GM19468 (cell line): ENCODE data around the gene STKLD1.
"Not testable (repeated sequence)": the region's sequence is repeated elsewhere in the genome, so short reads cannot be mapped to it uniquely, and the experiment has no call there.

Source experiments
- ATAC-seq: cut with Tn5 transposase; IDR thresholded peaks from one replicate; pipeline ENCODE4 v1.9.1; 2021; ENCODE audit warnings: mild to moderate bottlenecking, moderate library complexity, moderate number of reproducible peaks; ENCODE audit not compliant: unreplicated experiment; ENCODE audit errors: extremely low read depth

The STKLD1 gene

DNA sequence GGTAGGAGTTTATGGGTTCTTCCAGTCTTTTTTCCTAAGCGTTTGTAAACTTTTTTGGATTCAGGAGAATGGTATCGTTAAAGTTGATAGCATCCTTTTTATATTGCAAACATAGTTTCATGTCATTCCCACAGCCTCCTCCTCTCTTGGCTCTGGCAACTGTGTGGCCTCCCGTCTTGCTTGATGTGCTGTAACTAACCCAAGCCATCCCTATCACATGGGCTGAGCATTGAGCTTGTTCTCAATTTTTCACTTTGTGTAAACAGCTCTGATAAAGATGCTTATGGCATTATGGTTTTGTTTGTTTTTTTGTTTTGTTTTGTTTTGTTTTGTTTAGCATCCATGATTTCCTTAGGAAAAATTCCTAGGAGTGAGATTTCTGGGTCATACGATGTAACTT lies 4.6 kb downstream of the STKLD1 start:
- no peak for ATAC-seq

DNA sequence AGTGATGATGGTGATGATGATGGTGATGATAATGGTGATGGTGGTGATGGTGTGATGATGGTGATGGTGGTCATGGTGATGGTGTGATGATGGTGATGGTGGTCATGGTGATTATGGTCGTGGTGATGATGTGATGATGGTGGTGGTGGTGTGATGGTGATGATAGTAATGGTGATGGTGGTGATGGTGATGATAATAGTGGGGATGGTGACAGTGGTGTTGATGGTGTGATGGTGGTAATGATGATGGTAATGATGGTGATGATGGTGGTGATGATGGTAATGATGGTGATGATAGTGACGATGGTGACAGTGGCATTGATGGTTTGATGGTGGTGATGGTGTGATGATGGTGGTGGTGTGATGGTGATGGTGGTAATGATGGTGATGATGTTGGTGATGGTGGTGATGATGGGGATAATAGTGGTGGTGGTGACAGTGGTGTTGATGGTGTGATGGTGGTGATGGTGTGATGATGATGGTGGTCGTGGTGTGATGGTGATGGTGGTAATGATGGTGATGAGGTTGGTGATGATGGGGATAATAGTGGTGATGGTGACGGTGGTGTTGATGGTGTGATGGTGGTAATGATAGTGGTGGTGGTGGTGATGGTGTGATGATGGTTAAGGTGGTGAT lies 6.5 kb downstream of the STKLD1 start:
- no peak for ATAC-seq

DNA sequence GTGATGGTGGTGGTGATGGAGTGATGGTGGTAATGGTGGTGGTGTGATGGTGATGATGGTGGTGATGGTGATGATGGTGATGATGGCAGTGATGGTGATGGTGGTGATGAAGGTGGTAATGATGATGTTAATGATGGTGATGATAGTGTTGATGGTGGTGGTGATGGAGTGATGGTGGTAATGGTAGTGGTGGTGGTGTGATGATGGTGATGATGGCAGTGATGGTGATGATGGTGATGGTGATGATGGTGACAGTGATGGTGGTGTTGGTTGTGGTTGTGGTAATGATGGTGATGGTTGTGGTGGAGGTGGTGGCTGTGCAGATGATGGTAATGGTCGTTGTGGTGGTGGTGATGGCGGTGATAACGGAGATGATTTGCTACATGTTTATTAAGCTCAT lies 7.3 kb downstream of the STKLD1 start:
- ATAC-seq, result no peak

DNA sequence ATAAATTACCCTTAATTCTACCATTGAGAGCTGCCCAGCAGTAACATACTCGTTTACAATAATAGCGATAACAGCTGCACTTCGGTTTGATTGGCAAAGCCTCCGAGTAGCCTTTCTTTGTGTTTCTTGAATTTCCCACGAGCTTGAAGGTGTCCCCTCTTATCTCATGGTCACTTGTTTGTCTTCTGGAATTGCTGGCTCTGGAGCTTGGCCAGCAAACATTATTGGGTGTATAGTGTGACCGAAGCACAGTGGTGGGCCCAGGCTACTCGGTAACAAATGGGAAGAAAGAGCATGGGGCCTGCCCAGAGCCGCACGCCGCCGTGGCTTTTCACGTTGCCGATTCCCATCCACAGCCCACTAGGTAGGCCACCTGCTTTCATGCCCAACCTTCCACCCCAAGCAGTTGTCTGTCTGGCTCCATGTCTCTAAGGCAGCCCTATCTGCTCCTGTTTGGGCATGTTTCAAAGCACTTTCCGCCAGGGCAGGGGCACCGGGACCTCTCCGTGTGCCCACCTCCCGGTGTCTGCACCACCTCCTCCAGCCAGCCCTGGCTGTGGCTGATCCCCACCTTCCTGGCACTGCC lies 8.7 kb downstream of the STKLD1 start:
- no peak for ATAC-seq

DNA sequence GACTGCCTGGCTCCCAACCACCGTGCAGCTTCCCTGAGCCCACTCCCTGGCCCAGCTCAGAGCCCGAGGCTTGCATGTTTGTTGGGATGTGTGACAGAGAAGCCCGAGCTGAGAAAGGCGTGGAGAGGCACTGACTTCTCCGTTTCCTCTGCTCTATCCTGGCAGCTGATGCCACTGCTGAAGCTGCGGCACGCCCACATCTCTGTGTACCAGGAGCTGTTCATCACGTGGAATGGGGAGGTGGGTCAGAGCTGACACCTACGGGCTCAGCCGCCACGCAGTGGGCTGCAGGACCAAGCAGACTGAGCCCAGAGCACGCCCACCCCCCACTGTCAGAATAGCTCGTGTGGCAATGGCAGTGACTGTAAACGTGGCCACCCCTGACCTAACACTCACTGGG lies 9.3 kb downstream of the STKLD1 start:
- ATAC-seq, result no peak

DNA sequence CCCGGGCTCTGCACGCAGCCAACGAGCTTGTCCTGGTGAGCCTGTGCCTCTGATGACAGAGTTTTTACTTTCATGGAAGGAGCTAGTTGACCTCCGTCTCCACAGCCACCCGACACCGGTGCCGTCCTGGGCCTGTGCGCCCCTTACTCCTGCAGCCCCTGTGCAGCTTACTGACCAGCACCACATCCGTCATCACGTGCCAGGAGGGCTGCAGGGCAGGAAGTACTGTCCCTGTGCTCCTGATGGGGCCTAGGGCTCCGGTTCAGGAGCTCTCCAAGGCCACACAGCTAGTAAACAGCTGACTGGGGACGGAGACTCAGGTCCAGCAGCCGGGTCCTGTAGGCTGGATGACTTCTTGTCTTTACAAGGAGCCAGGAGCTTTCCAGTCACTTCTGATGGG lies 10.2 kb downstream of the STKLD1 start:
- ATAC-seq, result no peak

DNA sequence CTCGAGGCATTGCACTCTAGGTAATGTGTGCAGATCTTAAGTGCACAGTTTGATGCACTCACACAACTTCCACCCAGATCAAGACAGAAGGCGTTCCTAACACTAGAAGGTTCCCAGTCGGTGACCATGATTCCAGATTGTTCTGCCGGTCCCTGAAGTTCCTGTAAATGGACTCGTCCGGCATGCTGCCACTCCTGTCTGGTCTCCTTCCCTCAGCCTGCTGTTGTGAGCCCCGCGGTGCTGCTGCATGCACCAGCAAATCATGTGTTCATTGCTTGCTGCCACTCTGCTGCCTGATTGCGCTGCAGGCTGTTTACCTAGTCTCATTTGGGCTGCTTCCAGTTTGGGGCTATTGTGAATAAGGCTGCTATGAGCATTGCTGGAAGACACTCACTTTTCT lies 11.5 kb downstream of the STKLD1 start:
- no peak for ATAC-seq

DNA sequence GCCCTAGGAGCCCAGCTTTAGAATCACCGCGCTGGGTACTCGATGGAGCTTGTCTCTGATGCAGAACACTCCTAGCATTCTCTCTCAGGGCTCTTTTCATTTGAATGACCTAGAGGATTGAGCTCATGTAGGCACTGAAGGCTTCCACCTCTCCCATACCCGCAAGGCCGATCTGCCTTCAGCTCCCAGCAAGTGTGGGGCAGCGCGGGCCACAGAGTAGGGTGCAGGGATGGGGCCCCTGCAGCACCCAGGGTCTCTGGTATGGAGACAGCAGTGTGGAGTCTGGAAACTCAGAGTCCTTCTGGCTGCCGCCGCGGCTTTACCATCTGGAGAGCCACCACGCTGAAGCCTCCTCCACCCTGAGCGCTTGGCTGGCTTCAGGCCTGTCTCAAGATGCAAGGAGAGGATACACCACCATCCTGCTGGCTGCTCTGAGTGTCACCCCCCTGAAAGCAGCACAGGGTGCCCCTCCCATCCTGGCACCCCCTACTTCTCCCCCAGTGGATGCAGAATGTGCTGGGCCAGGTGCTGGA lies 12.9 kb downstream of the STKLD1 start:
- no peak for ATAC-seq

DNA sequence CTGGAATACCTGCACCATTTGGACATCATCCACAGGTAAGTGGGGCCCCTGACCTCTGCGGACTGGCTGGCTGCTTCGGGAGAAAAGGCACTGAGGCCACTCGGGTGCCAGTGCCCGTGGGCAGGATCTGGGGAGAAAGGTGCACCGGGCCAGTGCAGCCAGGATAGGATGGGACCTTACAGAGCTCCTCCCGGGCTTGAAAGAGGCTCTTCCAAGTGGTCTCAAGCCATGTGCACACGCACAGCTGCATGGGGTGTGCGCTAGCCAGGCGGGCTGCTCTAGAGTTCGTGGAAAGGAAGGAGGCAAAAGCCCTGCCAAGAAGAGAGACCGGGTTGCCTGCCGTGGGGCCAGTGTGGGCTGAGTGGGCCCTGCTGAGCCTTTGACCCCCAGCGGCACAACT lies 13.4 kb downstream of the STKLD1 start:
- ATAC-seq, result no peak

DNA sequence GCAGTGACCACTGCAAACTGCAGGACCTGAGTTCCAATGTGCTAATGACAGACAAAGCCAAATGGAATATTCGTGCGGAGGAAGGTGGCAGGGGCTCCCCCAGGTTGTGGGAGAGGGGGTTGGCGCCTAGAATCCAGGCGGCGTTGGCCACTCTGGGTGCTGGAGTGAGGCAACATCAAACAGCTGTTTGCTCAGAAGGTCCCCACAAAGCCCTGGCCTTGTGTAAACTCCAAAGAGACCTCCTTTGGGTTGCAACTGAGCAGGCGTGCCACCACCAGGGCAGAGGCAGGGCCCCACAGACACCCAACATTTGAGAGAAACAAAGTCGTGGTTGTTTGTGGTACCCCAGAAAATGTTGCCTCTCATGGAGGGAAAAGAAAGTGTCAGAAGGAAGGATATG lies 14.5 kb downstream of the STKLD1 start:
- ATAC-seq, result no peak

DNA sequence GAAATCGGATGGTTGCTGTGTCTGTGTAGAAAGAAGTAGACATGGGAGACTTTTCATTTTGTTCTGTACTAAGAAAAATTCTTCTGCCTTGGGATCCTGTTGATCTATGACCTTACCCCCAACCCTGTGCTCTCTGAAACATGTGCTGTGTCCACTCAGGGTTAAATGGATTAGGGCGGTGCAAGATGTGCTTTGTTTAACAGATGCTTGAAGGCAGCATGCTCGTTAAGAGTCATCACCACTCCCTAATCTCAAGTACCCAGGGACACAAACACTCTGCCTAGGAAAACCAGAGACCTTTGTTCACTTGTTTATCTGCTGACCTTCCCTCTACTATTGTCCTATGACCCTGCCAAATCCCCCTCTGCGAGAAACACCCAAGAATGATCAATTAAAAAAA lies 15.3 kb downstream of the STKLD1 start:
- ATAC-seq, result not testable (repeated sequence)

DNA sequence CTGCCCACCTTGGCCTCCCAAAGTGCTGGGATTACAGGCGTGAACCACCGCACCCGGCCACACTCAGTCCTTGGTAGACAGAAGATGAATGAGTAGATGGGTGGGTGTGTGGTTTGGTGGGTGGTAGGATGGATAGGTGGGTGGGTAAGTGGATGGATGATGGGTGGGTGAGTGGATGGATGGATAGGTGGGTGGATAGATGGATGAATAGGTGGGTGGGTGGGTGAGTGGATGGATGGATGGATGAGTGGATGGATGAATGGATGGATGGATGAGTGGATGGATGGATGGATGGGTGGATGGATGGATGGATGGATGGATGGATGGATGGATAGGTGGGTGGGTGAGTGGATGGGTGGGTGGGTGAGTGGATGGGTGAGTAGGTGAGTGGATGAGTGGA lies 16.1 kb downstream of the STKLD1 start:
- not testable (repeated sequence) for ATAC-seq

DNA sequence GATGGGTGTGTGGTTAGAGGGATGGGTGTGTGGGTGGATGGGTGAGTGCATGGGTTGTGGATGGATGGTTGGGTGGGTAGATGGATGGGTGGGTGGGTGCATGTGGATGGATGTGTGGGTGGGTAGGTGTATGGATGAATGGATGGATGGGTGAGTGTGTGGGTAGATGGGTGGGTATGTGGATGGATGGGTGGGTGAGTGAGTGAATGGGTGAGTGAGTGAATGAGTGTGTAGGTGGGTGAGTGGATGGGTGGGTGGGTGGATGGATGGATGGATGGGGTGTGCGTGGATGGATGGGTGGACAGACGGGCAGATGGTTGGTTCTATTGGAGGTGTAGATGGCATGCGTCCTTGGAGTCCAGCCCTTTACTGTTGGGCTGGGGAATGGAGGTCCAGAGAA lies 17.2 kb downstream of the STKLD1 start:
- ATAC-seq, result no peak

DNA sequence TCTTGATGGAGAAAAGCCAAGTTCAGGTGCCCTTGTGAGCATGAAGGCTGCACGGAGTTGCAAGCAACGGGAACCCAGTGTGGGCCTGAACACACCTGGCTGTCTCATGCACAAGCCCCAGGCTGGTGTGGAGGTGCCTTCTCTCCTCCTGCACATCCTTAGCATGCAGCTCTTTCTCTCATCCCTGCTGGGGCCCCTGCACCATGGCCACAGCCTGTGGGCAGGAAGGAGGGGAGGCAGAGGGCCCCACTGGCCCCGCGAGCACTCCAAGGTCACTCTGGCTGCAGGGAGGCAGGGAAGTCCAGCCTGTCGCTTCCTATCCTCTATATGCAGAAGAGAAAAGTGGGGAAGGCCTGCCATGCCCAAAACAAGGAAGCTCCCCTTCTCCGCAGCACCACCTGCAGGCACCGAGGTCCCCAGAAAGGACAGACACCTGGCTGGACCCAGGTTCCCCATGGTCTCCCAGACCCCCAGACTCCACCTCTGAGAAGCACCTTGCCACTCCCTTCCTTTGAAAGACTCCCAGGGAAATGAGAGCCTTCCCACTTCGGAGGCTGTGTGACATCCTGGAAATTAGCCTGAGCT lies 18.6 kb downstream of the STKLD1 start:
- ATAC-seq, result no peak

DNA sequence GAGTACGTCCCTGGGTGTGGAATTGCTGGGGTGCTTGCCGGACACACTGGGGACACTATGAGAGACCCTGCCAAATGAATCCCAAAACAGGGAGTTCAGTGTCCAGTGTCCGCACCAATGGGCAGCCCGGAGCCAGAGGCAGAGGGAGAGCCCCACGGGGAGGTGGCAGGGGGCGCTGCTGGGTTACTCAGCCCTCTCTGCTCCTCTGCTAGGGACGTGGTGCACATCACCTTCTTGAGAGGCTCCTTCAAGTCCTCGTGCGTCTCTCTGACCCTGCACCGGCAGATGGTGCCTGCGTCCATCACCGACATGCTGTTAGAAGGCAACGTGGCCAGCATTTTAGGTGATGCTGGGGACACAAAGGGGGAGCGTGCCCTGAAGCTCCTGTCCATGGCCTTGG lies 20.8 kb downstream of the STKLD1 start:
- no peak for ATAC-seq

DNA sequence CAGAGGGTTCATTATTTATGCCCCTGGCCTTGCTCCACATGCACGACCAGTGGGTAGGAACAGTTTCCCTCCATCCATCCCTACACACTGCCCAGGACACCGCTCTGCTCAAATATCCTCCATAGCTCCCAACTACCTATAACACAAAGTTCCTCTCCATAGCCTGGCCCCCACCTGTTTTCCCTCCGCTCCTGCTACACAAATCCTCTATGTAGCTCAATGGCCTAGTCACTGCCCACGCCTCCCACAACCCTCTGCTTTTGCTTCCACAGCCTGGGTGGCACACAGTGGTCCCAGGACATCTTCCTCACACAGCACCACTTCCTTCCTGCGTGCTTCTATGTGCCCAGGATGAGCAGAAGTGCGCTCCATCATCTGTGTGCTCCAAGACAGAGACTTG lies 21.2 kb downstream of the STKLD1 start:
- ATAC-seq, result no peak

DNA sequence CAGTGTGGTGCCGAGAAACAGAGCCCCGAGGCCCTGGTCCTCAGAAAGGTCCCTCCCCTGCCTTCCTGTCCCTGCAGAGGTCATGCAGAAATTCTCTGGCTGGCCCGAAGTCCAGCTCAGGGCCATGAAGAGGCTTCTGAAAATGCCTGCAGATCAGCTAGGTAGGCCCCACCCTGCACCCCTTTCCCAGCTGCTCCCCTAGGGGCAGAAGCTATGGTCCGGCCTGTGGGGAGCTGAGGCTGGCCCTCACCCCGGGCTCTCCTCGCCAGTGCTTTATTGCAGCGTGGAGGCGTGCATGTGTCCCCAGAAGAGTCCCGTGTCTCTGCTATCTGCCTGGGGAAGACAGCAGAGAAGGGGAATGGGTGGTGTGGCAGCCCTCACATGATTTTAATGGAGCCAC lies 21.7 kb downstream of the STKLD1 start:
- no peak for ATAC-seq

DNA sequence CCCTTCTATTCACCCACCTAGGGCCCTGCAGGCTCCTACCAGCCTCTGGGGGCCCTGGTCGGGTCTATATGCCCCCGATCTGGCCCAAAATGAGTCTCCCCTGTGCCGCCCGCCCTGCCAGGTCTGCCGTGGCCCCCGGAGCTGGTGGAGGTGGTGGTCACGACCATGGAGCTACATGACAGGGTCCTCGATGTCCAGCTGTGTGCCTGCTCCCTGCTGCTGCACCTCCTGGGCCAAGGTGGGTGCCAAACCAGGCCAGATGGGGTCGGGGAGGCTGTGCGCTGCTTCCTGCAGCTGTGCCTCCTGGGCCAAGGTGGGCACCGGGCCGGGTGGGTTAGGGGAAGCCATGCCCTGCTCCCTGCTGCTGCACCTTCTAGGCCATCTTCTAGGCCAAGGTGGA lies 24.1 kb downstream of the STKLD1 start:
- ATAC-seq, result no peak

DNA sequence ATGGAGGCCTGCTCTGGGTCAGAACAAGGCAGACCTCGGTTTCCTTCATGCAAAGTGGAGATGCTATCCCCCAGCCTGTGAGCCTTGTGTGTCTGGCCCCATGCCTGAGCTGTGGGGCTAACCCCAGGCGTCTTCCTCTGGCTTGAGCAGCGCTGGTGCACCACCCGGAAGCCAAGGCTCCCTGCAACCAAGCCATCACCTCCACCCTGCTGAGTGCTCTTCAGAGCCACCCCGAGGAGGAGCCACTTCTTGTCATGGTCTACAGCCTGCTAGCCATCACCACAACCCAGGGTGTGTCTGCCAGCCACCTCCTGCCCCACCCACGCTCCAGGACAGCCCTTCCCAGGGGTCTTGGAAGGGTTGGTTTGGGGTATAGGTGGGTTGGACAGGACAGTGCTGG lies 25.4 kb downstream of the STKLD1 start:
- ATAC-seq, result no peak

DNA sequence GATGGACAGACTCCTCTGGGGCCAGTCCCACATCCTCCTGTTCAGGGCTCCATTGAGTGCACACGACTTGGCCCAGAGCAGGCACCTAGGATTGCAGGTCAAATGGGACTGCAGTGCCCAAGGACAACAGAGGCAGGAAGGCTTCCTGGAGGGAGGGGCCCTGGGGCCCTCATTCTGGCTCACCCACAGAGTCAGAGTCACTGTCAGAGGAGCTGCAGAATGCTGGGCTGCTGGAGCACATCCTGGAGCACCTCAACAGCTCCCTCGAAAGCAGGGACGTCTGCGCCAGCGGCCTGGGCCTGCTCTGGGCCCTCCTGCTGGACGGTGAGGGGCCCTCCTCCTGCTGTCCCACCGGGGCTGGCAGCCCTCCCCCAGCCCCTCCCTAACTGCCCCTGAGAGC lies 26.5 kb downstream of the STKLD1 start:
- ATAC-seq, result no peak

DNA sequence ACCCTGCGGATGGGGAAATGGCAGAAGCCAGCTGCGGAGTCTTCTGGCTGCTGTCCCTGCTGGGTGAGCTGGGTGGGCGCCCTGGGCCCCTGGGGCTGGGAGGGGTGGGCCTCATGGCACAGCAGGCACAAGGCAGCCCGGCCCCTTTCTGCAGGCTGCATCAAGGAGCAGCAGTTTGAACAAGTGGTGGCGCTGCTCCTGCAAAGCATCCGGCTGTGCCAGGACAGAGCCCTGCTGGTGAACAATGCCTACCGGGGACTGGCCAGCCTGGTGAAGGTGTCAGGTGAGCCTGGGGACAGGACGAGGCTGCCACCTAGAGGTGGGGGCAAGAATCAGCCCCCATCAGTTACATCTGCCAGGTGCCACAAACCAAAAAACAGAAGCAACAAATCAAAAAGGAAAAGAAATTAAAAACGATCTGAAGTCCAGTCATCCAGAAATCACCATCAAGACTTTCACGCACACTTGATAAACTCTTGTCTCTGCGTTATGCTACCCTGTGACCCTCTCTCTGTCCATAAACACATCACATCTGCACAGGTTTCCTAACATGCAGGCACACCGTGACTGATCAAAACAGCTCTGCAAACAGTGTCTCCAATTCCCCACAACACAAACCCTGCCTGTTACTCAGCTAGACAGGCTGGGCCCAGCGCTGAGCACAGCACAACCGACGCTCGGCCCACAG lies 27.7 kb downstream of the STKLD1 start:
- no peak for ATAC-seq
